Thyroid gland (tissue), 4 donors: ENCODE measurements around the gene CLMP.

Source experiments
- CTCF ChIP-seq, 6 experiments: fragments of 200-600 bp in 3 of 6; fragments of 450-650 bp in 3 of 6; sonication (generic) in 3 of 6; IDR thresholded peaks; one replicate each; pipeline ENCODE4 v1.5.1; 2016 to 2019; ENCODE audit warnings: antibody characterized with exemption in 6 of 6, mild to moderate bottlenecking in 2 of 6, inconsistent platforms in 1 of 6, moderate library complexity in 1 of 6
- POLR2A ChIP-seq, 2 donors: fragments of 450-650 bp; IDR thresholded peaks; one replicate each; pipeline ENCODE4 v1.6.1; 2017; ENCODE audit warnings: antibody characterized with exemption in 2 of 2, mild to moderate bottlenecking in 2 of 2, moderate library complexity in 1 of 2

DNA sequence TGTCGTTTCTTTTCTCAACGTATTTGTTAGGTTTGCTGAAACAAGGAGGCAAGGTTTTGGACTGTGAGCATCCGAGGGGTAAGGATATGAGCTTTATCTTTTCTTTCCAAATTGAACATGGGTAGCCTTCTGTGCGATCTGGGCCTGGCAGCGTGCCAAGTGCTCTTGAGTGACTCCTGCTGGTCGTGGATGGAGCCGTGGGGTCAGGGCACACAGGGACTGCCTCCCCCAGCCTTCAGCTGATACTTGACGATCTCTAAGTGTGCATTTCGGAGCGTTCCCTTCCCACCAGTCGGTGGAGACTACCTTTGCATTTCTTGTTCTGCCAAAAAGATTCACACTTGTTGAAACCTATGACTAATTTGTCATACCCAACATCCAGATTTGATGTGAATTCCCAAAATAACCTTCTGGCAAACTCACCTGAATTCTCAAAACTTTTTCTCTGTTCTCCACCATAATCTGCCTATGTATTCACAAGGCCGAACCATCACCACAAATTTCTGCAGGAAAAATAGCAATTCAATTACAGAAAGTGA, 40.1 kb upstream of the CLMP start:
- TF ChIP-seq CTCF (IDR thresholded peaks at IDR 0.05), result peak; percentile 10 to 86 (median 52)
- TF ChIP-seq POLR2A (IDR thresholded peaks at IDR 0.05), result no peak
